Gastrocnemius medialis (tissue), 4 donors: Measurements from ENCODE around the gene MARCHF10.

ENCODE experiments used
- POLR2A ChIP-seq, 2 donors: fragments of 450-650 bp; IDR thresholded peaks; one replicate each; pipeline ENCODE4 v1.6.1; 2017; ENCODE audit warnings: antibody characterized with exemption in 2 of 2, mild to moderate bottlenecking in 2 of 2, moderate library complexity in 2 of 2
- TF ChIP-seq, protein P1 (sequence below), 5 experiments: fragments of 450-650 bp in 3 of 5; fragments of 200-600 bp in 2 of 5; sonication (generic) in 2 of 5; IDR thresholded peaks in 4 of 5; conservative IDR thresholded peaks in 1 of 5; 1 replicate in 4 of 5; 2 replicates in 1 of 5; pipeline ENCODE4 v1.5.1; 2016 to 2019; ENCODE audit warnings: antibody characterized with exemption in 5 of 5, mild to moderate bottlenecking in 3 of 5, moderate library complexity in 3 of 5

DNA sequence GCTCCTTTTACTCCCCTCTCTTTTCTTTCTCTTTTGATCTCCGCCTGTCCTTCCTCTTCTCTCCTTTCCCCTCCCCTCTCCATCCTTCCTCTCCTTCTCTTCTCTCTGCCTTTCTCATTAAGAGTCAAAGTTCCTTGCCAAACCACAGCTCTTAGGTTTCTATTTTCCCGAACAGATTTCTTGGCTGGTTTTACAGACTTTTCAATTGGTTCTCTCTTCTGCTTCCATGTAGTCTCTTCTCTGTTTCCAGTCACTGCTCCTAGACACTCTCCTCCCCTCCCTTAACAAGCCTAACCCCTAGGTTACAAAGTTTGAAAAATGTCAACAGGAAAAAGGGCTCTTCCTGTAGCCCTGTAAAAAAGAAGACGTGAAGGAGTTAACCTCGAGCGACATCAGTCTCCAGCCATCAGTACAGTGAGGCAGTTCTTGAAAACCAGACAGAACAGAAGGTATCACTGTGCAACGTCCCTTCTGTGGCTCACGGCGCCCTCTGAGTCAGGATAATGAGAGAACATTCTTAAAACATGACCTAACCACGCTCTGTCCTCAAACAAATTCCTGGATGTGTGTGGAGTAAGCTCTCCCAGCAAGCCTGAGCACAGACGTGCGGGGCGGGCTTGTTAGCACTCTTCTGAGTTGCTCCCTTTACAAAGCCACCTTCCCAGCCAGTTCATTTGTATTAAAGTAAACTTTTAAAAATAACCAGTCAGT, 11.6 kb upstream of the MARCHF10 start:
- TF ChIP-seq, protein P1, sequence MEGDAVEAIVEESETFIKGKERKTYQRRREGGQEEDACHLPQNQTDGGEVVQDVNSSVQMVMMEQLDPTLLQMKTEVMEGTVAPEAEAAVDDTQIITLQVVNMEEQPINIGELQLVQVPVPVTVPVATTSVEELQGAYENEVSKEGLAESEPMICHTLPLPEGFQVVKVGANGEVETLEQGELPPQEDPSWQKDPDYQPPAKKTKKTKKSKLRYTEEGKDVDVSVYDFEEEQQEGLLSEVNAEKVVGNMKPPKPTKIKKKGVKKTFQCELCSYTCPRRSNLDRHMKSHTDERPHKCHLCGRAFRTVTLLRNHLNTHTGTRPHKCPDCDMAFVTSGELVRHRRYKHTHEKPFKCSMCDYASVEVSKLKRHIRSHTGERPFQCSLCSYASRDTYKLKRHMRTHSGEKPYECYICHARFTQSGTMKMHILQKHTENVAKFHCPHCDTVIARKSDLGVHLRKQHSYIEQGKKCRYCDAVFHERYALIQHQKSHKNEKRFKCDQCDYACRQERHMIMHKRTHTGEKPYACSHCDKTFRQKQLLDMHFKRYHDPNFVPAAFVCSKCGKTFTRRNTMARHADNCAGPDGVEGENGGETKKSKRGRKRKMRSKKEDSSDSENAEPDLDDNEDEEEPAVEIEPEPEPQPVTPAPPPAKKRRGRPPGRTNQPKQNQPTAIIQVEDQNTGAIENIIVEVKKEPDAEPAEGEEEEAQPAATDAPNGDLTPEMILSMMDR (IDR thresholded peaks at IDR 0.05 in 4 of 5, conservative IDR thresholded peaks at IDR 0.05 in 1 of 5) = no peak
- no peak for TF ChIP-seq POLR2A (IDR thresholded peaks at IDR 0.05)
